Measurements from ENCODE around the gene FNIP2.

GRCh38 chr4:158827543-158827981 lies 58.7 kb downstream of the FNIP2 start:
- TF ChIP-seq CTCF (conservative IDR thresholded peaks at IDR 0.05 in 1 of 2, IDR thresholded peaks at IDR 0.05 in 1 of 2; ENCODE audit: low read depth in 1 of 2, low read length in 2 of 2) (no peak), EZH2 (IDR thresholded peaks at IDR 0.05; ENCODE audit: low read length, missing control alignments) (no peak)
